C1 segment of cervical spinal cord (tissue), 14 donors: Measurements from ENCODE around the gene MYO6.

Experiments used
- DNase-seq, 14 donors: peaks; one replicate each; lab custom pipeline; 2025; lab: John Stamatoyannopoulos, UW

The MYO6 gene

DNA sequence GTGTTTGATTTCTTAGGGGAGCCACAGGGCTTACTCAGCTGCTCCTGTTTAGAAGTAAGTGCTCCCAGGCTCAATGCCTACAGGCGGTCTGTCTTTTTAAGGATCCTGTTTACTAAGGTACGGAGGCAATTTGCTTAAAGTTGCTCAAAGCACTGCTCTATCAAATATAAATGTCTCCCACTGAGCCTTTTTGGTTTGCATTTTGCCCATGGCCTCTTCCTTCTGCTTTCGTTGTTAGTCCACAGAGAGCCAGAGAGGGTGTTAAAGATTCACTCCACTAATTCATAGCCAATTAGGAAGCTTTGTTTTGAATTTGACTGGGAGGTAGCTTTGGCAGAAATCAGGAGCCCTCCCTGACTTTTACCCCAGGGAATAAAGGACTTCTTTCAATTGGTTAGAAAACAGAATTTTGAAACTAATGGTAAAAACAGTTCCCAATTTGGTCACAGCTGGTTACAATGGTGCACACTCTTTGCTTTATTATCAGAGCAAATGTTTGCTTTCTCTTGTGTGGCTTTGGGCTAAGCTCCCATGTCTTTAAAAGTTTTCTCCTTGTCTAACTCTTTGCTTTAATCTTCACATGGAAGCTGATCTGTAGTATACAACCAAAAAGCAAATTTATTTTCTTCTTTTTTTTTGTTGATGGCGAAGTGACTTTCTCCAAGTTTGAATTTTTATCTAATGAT lies 197.2 kb downstream of the MYO6 start:
- no peak for DNase-seq

DNA sequence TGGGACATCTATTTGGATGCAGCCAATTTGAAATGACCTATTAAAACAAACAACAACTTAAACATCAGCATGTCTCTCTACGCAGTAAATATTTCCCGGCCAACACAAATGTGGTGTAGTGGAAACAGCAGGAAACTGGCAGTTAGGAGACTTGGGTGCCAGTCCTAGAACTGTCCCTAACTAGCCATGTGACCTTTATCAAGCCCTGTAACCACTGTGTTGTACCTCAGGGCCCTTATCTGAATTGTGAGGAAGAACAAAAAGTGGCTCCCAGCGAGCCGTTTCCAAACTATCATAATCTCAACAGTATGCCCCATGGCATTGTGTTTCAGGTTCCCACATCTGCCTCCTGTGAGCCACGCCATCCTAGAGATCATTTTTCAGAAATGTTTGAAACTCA lies 198.9 kb downstream of the MYO6 start:
- DNase-seq: no peak

DNA sequence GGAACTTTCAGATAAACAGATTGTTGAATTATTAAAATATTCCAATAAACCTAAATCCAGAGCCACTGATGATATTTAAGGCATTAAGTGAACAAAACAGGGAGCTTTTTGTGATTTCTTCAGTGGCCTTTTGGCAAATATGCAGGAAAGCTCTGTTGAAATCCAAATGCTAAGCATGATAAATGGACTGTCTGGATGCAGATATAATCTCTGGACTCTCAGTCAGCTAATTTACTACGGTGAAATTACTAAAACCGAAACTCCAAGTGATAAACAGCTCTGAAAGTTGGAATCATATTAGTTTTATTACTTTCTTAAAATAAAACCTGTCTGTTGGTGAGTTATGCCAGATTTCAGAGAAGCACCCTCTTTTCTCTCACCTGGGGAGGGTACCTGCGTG lies 203.1 kb downstream of the MYO6 start:
- no peak for DNase-seq

DNA sequence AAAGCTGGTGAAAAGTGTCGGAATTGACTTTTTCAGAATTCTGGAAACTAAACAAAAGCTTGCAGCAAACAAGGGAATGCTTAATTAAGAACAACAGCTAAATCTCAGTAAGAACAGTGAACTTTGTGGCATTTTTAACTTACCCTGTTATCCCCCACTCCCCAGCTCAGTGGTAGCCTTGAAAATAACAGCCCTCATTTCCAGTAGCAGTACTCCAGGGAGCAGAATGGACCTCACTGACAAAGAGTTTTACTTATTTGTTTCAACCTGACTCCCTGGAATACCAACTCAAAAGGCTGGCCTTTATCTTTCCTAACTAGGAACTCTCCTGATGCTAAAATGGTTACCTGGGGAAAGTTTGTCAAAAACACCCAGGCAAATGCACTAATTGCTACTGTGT lies 214.5 kb downstream of the MYO6 start:
- DNase-seq: no peak

DNA sequence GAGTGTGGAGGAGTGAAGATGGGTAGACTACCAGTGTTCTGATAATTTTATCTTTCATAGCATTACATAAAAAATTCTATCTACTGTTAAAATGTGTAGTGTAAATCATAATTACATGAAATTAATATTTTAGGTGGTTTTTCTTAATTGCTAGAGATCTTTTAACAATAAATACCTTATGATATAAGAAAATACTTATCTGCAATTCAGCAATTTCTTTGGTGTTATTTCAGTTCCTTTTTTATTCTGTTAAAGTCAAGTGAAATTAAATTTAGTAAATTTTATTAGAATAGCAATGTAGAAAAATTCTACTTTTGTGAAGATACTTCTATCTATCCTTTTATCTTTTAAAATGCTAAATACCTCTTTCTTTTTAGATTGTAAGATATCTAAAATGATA lies 219.1 kb downstream of the MYO6 start:
- DNase-seq: no peak
